B cell (primary cell): ENCODE results near the gene AFTPH.

ENCODE experiments used
- CTCF ChIP-seq: fragments of 200-600 bp; IDR thresholded peaks from one replicate; pipeline ENCODE4 v1.8.0; 2022; ENCODE audit warnings: antibody characterized with exemption, mild to moderate bottlenecking
- EZH2 ChIP-seq: IDR thresholded peaks from 2 replicates; pipeline ENCODE4 v1.6.1; 2012; ENCODE audit warnings: borderline replicate concordance, low read depth, mild to moderate bottlenecking, moderate library complexity, low read length; ENCODE audit not compliant: insufficient read depth, poor library complexity, severe bottlenecking

GRCh38 chr2:64474636-64475035, 49.5 kb upstream of the AFTPH start:
- no peak for TF ChIP-seq CTCF
- TF ChIP-seq EZH2 = no peak
